Osteocyte (in vitro differentiated cells): ENCODE measurements around the gene FBF1. TPM values are rescaled to one million over a fixed set of nuclear protein-coding genes. Genes with fewer than 3 reads are reported as not detected.

Source experiments
- DNase-seq: peaks from one replicate; pipeline ENCODE4 v3.0.0; 2021; ENCODE audit warnings: mixed read lengths; ENCODE audit not compliant: unreplicated experiment; ENCODE audit errors: extremely low spot score
- H3K27ac Mint-ChIP-seq: one replicate; pipeline ENCODE4 v1.8.0; 2021; ENCODE audit warnings: mild to moderate bottlenecking, mixed read lengths; ENCODE audit not compliant: unreplicated experiment
- H3K27me3 Mint-ChIP-seq: one replicate; pipeline ENCODE4 v1.8.0; 2021; ENCODE audit warnings: mixed read lengths; ENCODE audit not compliant: unreplicated experiment
- H3K36me3 Mint-ChIP-seq: one replicate; pipeline ENCODE4 v1.8.0; 2021; ENCODE audit warnings: mixed read lengths; ENCODE audit not compliant: unreplicated experiment
- H3K4me1 Mint-ChIP-seq: one replicate; pipeline ENCODE4 v1.8.0; 2021; ENCODE audit warnings: mixed read lengths; ENCODE audit not compliant: unreplicated experiment
- H3K4me3 Mint-ChIP-seq: one replicate; pipeline ENCODE4 v1.8.0; 2021; ENCODE audit warnings: mild to moderate bottlenecking, moderate library complexity, mixed read lengths; ENCODE audit not compliant: unreplicated experiment
- H3K9me3 Mint-ChIP-seq: one replicate; pipeline ENCODE4 v1.8.0; 2021; ENCODE audit warnings: mixed read lengths; ENCODE audit not compliant: unreplicated experiment
- CTCF ChIP-seq: fragments of 200-600 bp; sonication (generic); IDR thresholded peaks from 2 replicates; pipeline ENCODE4 v1.5.0; 2021; ENCODE audit warnings: antibody characterized with exemption, mild to moderate bottlenecking, moderate library complexity
- total RNA-seq: library from RNA; stranded (reverse); gene quantifications from 2 replicates; pipeline ENCODE4 v1.2.1, GENCODE V29; 2021

The FBF1 gene
- total RNA-seq, 1 donor from 2014 or later, result 14.8 TPM

- H3K36me3 Mint-ChIP-seq, result peaks cover 3% of the 10 kb centered on the region
- H3K4me3 Mint-ChIP-seq, result no peak overlapping the region
- no peak for TF ChIP-seq CTCF
- peaks cover 1% of the 10 kb centered on the region for H3K4me1 Mint-ChIP-seq
- no peak overlapping the region for H3K27ac Mint-ChIP-seq
- no peaks in the 10 kb centered on the region for H3K27me3 Mint-ChIP-seq
- H3K9me3 Mint-ChIP-seq, result no peaks in the 10 kb centered on the region
- no peak for DNase-seq
Observed at GRCh38 chr17:75913537-75914210, 27.2 kb downstream of the FBF1 start.

GRCh38 chr17:75910699-75911098 is 30.1 kb downstream of the FBF1 start:
- H3K36me3 Mint-ChIP-seq, result no peaks in the 10 kb centered on the region
- no peaks in the 10 kb centered on the region for H3K27me3 Mint-ChIP-seq
- no peak for DNase-seq
- TF ChIP-seq CTCF, result no peak
- H3K27ac Mint-ChIP-seq, result no peak overlapping the region
- no peak overlapping the region for H3K4me3 Mint-ChIP-seq
- H3K9me3 Mint-ChIP-seq, result no peaks in the 10 kb centered on the region
- peaks cover 1% of the 10 kb centered on the region for H3K4me1 Mint-ChIP-seq

GRCh38 chr17:75909812-75910274 is 31.0 kb downstream of the FBF1 start:
- no peak for DNase-seq

GRCh38 chr17:75909051-75909811 is 31.6 kb downstream of the FBF1 start:
- TF ChIP-seq CTCF, result no peak
- DNase-seq, result no peak
- Mint-ChIP-seq H3K4me3 (no peak overlapping the region), H3K27ac (no peak overlapping the region), H3K9me3 (no peaks in the 10 kb centered on the region), H3K27me3 (no peaks in the 10 kb centered on the region), H3K4me1 (peaks cover 5% of the 10 kb centered on the region), H3K36me3 (no peaks in the 10 kb centered on the region)

More at GRCh38 chr17:75909812-75910274, 31.0 kb downstream of the FBF1 start:
- TF ChIP-seq CTCF, result no peak
- H3K36me3 Mint-ChIP-seq, result no peaks in the 10 kb centered on the region
- H3K9me3 Mint-ChIP-seq, result no peaks in the 10 kb centered on the region
- no peaks in the 10 kb centered on the region for H3K27me3 Mint-ChIP-seq
- H3K4me1 Mint-ChIP-seq, result peaks cover 5% of the 10 kb centered on the region
- no peak overlapping the region for H3K27ac Mint-ChIP-seq
- H3K4me3 Mint-ChIP-seq, result no peak overlapping the region

GRCh38 chr17:75908201-75908600 is 32.6 kb downstream of the FBF1 start:
- TF ChIP-seq CTCF, result no peak
- H3K27ac Mint-ChIP-seq, result no peak overlapping the region
- no peak for DNase-seq
- H3K36me3 Mint-ChIP-seq, result no peaks in the 10 kb centered on the region
- peaks cover 9% of the 10 kb centered on the region for H3K4me1 Mint-ChIP-seq
- H3K4me3 Mint-ChIP-seq, result no peak overlapping the region
- H3K27me3 Mint-ChIP-seq, result no peaks in the 10 kb centered on the region
- H3K9me3 Mint-ChIP-seq, result no peaks in the 10 kb centered on the region
